Measurements from ENCODE around the gene NAT14.

The NAT14 gene

DNA sequence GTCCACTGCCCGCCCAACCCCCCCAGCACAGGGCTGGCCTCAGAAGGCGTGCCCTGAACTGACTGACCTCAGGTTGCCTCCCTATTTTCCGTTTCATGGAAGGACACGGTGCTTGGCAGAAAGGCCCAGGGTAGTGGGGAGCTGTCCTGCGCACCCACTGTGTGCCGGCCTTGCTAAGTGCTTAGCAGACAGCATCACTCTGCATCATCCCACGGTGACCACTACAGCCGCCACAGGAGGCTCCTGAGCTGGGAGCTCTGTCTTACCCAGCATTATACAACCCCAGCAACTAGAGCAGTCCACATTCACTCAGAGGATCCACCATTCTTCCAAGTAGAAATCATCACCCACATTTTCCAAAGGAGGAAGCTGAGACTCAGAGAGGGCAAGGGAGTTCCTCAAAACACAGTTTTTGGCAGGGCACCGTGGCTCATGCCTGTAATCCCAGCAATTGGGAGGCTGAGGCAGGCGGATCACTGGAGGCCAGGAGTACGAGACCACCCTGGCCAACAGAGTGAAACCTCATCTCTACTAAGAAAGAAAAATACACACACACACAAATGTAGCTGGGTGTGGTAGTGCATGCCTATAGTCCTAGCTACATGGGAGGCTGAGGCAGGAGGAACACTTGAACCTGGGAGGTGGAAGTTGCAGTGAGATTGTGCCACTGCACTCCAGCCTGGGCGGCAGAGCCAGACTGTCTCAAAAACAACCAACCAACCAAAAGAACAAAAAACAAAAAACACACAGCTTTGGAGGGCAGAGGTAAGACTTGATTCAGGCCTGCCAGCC is 50.4 kb downstream of the NAT14 start:
- H4K20me1 ChIP-seq (ENCODE audit: insufficient read depth) = no peaks in the 10 kb centered on the region
- H3K4me2 ChIP-seq = no peak overlapping the region
- H2AFZ ChIP-seq (ENCODE audit: low read depth) = no peak overlapping the region
- H3K27me3 ChIP-seq (ENCODE audit: insufficient read depth, low read depth) = peaks cover 40% of the 10 kb centered on the region
- no peak overlapping the region for H3K9ac ChIP-seq
- no peaks in the 10 kb centered on the region for H3K79me2 ChIP-seq (ENCODE audit: insufficient read depth, low read depth)
- no peaks in the 10 kb centered on the region for H3K36me3 ChIP-seq (ENCODE audit: insufficient read depth)
- no peak overlapping the region for H3K4me3 ChIP-seq (IDR thresholded peaks at IDR 0.05; ENCODE audit: insufficient read depth, low read depth, low read length)
- H3K4me1 ChIP-seq (ENCODE audit: low read depth, poor library complexity, severe bottlenecking) = no peaks in the 10 kb centered on the region
- H3K27ac ChIP-seq = no peak overlapping the region
- TF ChIP-seq, protein P1, sequence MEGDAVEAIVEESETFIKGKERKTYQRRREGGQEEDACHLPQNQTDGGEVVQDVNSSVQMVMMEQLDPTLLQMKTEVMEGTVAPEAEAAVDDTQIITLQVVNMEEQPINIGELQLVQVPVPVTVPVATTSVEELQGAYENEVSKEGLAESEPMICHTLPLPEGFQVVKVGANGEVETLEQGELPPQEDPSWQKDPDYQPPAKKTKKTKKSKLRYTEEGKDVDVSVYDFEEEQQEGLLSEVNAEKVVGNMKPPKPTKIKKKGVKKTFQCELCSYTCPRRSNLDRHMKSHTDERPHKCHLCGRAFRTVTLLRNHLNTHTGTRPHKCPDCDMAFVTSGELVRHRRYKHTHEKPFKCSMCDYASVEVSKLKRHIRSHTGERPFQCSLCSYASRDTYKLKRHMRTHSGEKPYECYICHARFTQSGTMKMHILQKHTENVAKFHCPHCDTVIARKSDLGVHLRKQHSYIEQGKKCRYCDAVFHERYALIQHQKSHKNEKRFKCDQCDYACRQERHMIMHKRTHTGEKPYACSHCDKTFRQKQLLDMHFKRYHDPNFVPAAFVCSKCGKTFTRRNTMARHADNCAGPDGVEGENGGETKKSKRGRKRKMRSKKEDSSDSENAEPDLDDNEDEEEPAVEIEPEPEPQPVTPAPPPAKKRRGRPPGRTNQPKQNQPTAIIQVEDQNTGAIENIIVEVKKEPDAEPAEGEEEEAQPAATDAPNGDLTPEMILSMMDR (conservative IDR thresholded peaks at IDR 0.05; ENCODE audit: low read depth, low read length) = no peak

DNA sequence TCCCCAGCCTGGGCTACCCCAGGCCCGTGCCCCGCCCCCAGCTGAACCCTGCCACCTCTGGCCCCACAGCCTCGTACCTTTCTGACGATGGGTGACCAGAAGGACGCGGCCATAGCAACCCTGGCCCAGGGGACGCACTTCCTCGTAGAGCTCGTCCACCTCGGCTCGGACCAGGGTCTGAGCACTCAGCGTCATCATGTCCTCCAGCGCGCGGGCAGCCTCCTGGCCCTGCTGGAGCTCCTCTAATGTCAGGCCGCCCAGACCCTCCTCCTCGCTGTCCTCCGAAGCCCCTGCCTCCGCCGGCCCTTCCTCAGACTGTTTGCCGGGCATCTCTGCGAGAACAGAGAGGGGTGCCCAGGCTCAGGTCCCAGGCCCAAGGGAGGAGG is 51.0 kb downstream of the NAT14 start:
- TF ChIP-seq, protein P1 (conservative IDR thresholded peaks at IDR 0.05; ENCODE audit: low read depth, low read length) = no peak
- Histone ChIP-seq H4K20me1 (ENCODE audit: insufficient read depth) (no peaks in the 10 kb centered on the region), H3K27ac (no peak overlapping the region), H3K9ac (no peak overlapping the region), H3K4me3 (IDR thresholded peaks at IDR 0.05; ENCODE audit: insufficient read depth, low read depth, low read length) (no peak overlapping the region), H2AFZ (ENCODE audit: low read depth) (no peak overlapping the region), H3K4me1 (ENCODE audit: low read depth, poor library complexity, severe bottlenecking) (no peaks in the 10 kb centered on the region), H3K36me3 (ENCODE audit: insufficient read depth) (no peaks in the 10 kb centered on the region), H3K4me2 (no peak overlapping the region), H3K27me3 (ENCODE audit: insufficient read depth, low read depth) (peaks cover 40% of the 10 kb centered on the region), H3K79me2 (ENCODE audit: insufficient read depth, low read depth) (no peaks in the 10 kb centered on the region)

DNA sequence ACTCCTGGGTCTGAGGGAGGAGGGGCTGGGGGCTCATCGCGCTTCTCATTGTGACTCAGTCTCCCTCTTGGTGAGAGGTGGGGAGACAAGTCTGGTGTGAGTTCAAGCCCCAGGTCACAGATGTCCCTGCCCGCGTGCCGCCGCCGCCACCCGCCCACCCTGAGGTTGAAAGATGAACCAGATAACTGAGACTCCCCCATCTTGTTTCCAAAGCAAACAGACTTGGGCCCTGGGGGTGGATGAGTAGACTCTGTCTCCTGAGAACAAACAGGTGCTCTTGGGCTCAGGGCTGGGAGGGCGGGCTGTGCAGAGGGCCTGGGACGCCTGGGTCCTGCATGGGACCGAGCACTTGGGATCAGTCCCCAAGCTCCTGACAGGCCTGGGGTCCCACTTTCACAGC is 51.4 kb downstream of the NAT14 start:
- TF ChIP-seq, protein P1 (conservative IDR thresholded peaks at IDR 0.05; ENCODE audit: low read depth, low read length) = no peak
- Histone ChIP-seq H3K4me3 (IDR thresholded peaks at IDR 0.05; ENCODE audit: insufficient read depth, low read depth, low read length) (no peak overlapping the region), H3K27me3 (ENCODE audit: insufficient read depth, low read depth) (peaks cover 37% of the 10 kb centered on the region), H3K36me3 (ENCODE audit: insufficient read depth) (no peaks in the 10 kb centered on the region), H3K27ac (no peak overlapping the region), H3K4me2 (no peak overlapping the region), H2AFZ (ENCODE audit: low read depth) (no peak overlapping the region), H3K79me2 (ENCODE audit: insufficient read depth, low read depth) (no peaks in the 10 kb centered on the region), H3K4me1 (ENCODE audit: low read depth, poor library complexity, severe bottlenecking) (no peaks in the 10 kb centered on the region), H4K20me1 (ENCODE audit: insufficient read depth) (no peaks in the 10 kb centered on the region), H3K9ac (no peak overlapping the region)
